Measurements from ENCODE around the gene SMG6. TPM values are rescaled to one million over a fixed set of nuclear protein-coding genes. Genes with fewer than 3 reads are reported as not detected.

Gene SMG6
- total RNA-seq, 2 donors from 2014 or later, result 18.3 to 23.6 TPM

- TF ChIP-seq, protein P1, sequence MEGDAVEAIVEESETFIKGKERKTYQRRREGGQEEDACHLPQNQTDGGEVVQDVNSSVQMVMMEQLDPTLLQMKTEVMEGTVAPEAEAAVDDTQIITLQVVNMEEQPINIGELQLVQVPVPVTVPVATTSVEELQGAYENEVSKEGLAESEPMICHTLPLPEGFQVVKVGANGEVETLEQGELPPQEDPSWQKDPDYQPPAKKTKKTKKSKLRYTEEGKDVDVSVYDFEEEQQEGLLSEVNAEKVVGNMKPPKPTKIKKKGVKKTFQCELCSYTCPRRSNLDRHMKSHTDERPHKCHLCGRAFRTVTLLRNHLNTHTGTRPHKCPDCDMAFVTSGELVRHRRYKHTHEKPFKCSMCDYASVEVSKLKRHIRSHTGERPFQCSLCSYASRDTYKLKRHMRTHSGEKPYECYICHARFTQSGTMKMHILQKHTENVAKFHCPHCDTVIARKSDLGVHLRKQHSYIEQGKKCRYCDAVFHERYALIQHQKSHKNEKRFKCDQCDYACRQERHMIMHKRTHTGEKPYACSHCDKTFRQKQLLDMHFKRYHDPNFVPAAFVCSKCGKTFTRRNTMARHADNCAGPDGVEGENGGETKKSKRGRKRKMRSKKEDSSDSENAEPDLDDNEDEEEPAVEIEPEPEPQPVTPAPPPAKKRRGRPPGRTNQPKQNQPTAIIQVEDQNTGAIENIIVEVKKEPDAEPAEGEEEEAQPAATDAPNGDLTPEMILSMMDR (IDR thresholded peaks at IDR 0.05), result no peak
- Histone ChIP-seq H3K9me3 (no peaks in the 10 kb centered on the region), H3K27ac (no peak overlapping the region), H3K4me3 (no peak overlapping the region), H3K4me1 (peaks cover 7% of the 10 kb centered on the region), H3K9ac (ENCODE audit: low read depth in 2 of 2, low read length in 2 of 2) (no peak overlapping the region), H3K27me3 (peaks cover 31% of the 10 kb centered on the region), H3K36me3 (no peaks in the 10 kb centered on the region)
- DNase-seq, result no peak
- intact Hi-C loops (cut with DNase I), result no loop called here
Observed at GRCh38 chr17:2020721-2021120, 282.9 kb downstream of the SMG6 start.

DNA sequence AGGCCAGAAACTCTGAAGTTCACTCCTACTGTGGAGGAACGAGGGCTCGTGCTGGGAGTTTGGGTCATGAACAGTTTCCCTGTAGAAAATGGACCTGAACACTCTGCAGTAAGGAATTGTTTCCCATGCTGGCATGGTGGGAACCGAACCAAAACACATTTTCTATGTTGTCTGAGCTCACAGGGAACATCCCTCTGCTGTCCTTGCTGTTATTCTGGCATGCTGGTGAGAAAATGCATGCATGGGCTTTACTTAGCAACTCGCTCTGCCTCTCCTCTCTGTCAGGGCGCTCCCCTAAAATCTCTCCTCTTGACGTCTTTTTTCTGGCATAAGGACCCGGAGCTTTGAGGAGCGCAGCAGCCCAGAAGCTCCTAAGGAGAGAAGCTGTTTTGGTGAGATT lies 283.9 kb downstream of the SMG6 start:
- Histone ChIP-seq H3K4me1 (peaks cover 7% of the 10 kb centered on the region), H3K36me3 (no peaks in the 10 kb centered on the region), H3K9me3 (no peaks in the 10 kb centered on the region), H3K4me3 (no peak overlapping the region), H3K27ac (no peak overlapping the region), H3K27me3 (peaks cover 22% of the 10 kb centered on the region), H3K9ac (ENCODE audit: low read depth in 2 of 2, low read length in 2 of 2) (no peak overlapping the region)
- TF ChIP-seq, protein P1 (IDR thresholded peaks at IDR 0.05), result no peak
- no peak for DNase-seq
- intact Hi-C loops (cut with DNase I), result no loop called here

DNA sequence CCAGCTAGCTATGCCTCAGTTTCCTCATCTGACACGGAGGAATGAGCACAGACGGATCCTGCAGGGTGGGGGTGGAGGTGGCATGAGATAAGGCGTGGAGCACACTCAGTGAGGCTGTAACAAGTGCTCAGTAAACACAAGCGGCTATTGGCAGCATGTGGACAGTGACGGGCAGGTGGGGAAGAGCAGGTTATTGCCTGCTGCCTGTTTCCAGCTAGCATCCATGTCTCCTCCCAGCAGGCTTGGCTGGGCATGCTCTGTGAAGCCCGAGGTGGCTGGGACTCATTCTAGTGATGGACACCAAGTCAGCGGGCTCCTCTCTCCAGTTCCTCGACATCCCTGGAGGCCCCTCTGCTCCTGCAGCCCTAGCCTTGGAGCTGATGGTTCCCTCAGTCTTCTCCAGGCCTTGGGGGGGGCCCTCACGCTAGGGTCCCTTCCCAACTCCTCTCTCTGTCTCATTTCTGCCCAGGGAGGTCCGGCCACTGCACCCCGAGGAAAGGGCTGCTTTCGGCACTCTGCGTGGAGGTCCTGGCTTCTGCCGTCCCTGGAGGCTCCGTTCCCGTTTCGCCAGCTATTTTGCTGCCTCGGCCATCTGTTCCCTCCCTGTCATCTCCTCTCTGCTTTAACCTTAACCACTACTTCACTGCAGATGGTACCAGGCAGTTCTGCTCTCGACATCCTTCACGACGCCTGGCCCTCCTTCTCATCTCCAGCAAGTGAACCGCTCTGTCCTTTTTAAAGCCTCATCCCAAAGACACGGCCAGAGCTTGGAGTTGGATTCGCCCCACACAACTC lies 284.7 kb downstream of the SMG6 start:
- no peak overlapping the region for H3K27ac ChIP-seq
- H3K4me1 ChIP-seq, result no peaks in the 10 kb centered on the region
- no peaks in the 10 kb centered on the region for H3K36me3 ChIP-seq
- no peak overlapping the region for H3K4me3 ChIP-seq
- H3K9me3 ChIP-seq, result no peaks in the 10 kb centered on the region
- peaks cover 14% of the 10 kb centered on the region for H3K27me3 ChIP-seq
- intact Hi-C loops (cut with DNase I), result no loop called here
- no peak overlapping the region for H3K9ac ChIP-seq (ENCODE audit: low read depth in 2 of 2, low read length in 2 of 2)
- TF ChIP-seq, protein P1 (IDR thresholded peaks at IDR 0.05), result no peak
- DNase-seq, result no peak

DNA sequence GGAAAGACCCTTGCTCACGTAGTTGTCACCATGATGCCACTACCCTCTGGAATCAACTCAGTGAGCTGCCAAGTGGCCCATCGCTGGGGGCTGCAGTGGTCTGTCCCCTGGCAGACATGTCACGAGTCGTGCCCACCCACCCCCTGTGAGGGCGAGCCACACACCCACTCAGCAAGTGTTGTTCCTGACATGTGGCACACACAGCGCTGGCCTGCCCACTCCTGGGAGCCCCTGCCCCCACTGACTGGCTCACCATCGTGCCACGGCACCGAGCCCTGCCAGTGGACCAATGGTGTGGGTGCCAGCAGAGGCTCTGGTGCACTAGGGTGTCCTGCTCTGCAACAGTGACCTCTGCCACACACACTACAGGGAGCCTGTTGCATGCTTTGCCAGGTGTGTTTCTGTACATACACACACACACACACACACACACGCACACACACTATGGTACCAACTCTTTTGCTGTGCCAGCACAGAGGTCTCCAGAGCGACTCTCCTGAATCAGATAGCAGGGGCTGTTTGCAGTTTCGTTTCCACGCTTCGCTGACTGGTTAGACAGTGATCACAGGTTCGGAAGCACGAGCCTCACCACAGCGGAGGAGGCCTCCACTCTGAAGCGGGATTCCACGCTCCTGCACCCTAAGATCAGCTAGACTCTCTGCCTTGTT lies 286.2 kb downstream of the SMG6 start:
- no peaks in the 10 kb centered on the region for H3K4me1 ChIP-seq
- no peak for DNase-seq
- no peak overlapping the region for H3K4me3 ChIP-seq
- H3K9ac ChIP-seq (ENCODE audit: low read depth in 2 of 2, low read length in 2 of 2), result no peak overlapping the region
- no peaks in the 10 kb centered on the region for H3K36me3 ChIP-seq
- H3K9me3 ChIP-seq, result no peaks in the 10 kb centered on the region
- TF ChIP-seq, protein P1 (IDR thresholded peaks at IDR 0.05), result no peak
- peaks cover under 1% of the 10 kb centered on the region for H3K27me3 ChIP-seq
- no peak overlapping the region for H3K27ac ChIP-seq
- intact Hi-C loops (cut with DNase I), result no loop called here

DNA sequence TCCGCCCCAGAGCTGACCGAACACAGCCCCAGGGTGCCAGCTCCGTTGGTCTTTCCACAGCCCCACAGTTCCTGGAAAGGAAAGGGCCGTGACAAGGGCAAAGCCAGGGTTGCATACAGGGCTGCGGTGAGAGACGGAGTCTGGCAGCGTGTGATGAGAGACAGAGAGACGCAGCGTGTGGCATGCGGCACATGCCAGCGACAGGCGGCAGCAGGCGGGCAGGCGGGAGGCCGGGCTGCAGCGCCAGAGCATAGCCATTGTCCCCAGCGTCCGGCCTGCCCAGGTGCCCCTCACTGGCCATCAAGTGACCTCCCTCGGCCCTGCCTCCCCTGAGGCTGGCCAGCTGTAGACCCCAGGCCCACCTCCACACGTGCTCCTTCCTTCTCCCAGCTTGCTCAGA lies 287.1 kb downstream of the SMG6 start:
- Histone ChIP-seq H3K9ac (ENCODE audit: low read depth in 2 of 2, low read length in 2 of 2) (no peak overlapping the region), H3K27me3 (no peaks in the 10 kb centered on the region), H3K9me3 (no peaks in the 10 kb centered on the region), H3K36me3 (no peaks in the 10 kb centered on the region), H3K4me3 (no peak overlapping the region), H3K4me1 (no peaks in the 10 kb centered on the region), H3K27ac (no peak overlapping the region)
- DNase-seq, result no peak
- intact Hi-C loops (cut with DNase I), result no loop called here
- TF ChIP-seq, protein P1 (IDR thresholded peaks at IDR 0.05), result no peak
